HG02885 (cell line): ENCODE measurements around the gene PDE5A.

Experiments
- ATAC-seq: cut with Tn5 transposase; IDR thresholded peaks from one replicate; pipeline ENCODE4 v1.9.1; 2021; ENCODE audit warnings: mild to moderate bottlenecking; ENCODE audit not compliant: unreplicated experiment, poor library complexity

The PDE5A gene

GRCh38 chr4:119628281-119629141 is at the start of gene PDE5A:
Gene PDE5A, minus strand, starts transcription at chr4:119628804. Its CDS starts 133 bp downstream, at chr4:119628671.
- peak; percentile 90 for ATAC-seq

- no peak for ATAC-seq
These were observed 47.5 kb upstream of the PDE5A start for GRCh38 chr4:119676101-119676500.

- ATAC-seq, result no peak
These were observed 46.8 kb upstream of the PDE5A start for GRCh38 chr4:119675391-119675790.

- ATAC-seq, result no peak
These were observed 44.3 kb upstream of the PDE5A start for GRCh38 chr4:119672938-119673337.

- ATAC-seq, result no peak
These were observed 43.5 kb upstream of the PDE5A start for GRCh38 chr4:119672086-119672485.

- ATAC-seq, result no peak
These were observed 42.6 kb upstream of the PDE5A start for GRCh38 chr4:119671205-119671604.

GRCh38 chr4:119667802-119668201 is 39.2 kb upstream of the PDE5A start:
- no peak for ATAC-seq

GRCh38 chr4:119666653-119667091 is 38.1 kb upstream of the PDE5A start:
- no peak for ATAC-seq

- no peak for ATAC-seq
These were observed 37.1 kb upstream of the PDE5A start for GRCh38 chr4:119665752-119666151.

- ATAC-seq, result peak; percentile 43
These were observed 35.7 kb upstream of the PDE5A start for GRCh38 chr4:119664168-119664907.

GRCh38 chr4:119663160-119663788 is 34.7 kb upstream of the PDE5A start:
- peak; percentile 66 for ATAC-seq

GRCh38 chr4:119662612-119663011 is 34.0 kb upstream of the PDE5A start:
- ATAC-seq, result peak; percentile 35

- no peak for ATAC-seq
These were observed 32.6 kb upstream of the PDE5A start for GRCh38 chr4:119661231-119661630.

- ATAC-seq, result no peak
These were observed 31.0 kb upstream of the PDE5A start for GRCh38 chr4:119659576-119659975.

GRCh38 chr4:119657111-119657611 is 28.6 kb upstream of the PDE5A start:
- ATAC-seq, result no peak

GRCh38 chr4:119656342-119656741 is 27.7 kb upstream of the PDE5A start:
- ATAC-seq, result no peak

- ATAC-seq, result no peak
These were observed 26.7 kb upstream of the PDE5A start for GRCh38 chr4:119655111-119655837.

- ATAC-seq, result no peak
These were observed 25.4 kb upstream of the PDE5A start for GRCh38 chr4:119653990-119654389.

GRCh38 chr4:119652998-119653397 is 24.4 kb upstream of the PDE5A start:
- no peak for ATAC-seq

- no peak for ATAC-seq
These were observed 19.8 kb upstream of the PDE5A start for GRCh38 chr4:119648398-119648797.
